OCI-M2 (cell line): ENCODE data around the gene DPP6.

Source experiments
- DNase-seq: peaks from one replicate; lab custom pipeline; 2025; ENCODE audit not compliant: unreplicated experiment; lab: John Stamatoyannopoulos, UW

Gene DPP6

GRCh38 chr7:154332811-154333580, 280.8 kb downstream of the DPP6 start:
- no peak for DNase-seq

- DNase-seq, result no peak
Measured at GRCh38 chr7:154336295-154336694, 284.1 kb downstream of the DPP6 start.

- no peak for DNase-seq
Measured at GRCh38 chr7:154338701-154339506, 286.7 kb downstream of the DPP6 start.

- no peak for DNase-seq
Measured at GRCh38 chr7:154342971-154343633, 290.9 kb downstream of the DPP6 start.

- DNase-seq, result no peak
Measured at GRCh38 chr7:154343778-154344412, 291.7 kb downstream of the DPP6 start.

- no peak for DNase-seq
Measured at GRCh38 chr7:154345093-154345492, 292.9 kb downstream of the DPP6 start.

- DNase-seq, result no peak
Measured at GRCh38 chr7:154347700-154348266, 295.6 kb downstream of the DPP6 start.

GRCh38 chr7:154350892-154351291, 298.7 kb downstream of the DPP6 start:
- no peak for DNase-seq

- DNase-seq, result no peak
Measured at GRCh38 chr7:154353355-154353767, 301.2 kb downstream of the DPP6 start.

- no peak for DNase-seq
Measured at GRCh38 chr7:154364170-154364569, 312.0 kb downstream of the DPP6 start.

- DNase-seq, result no peak
Measured at GRCh38 chr7:154371424-154371823, 319.2 kb downstream of the DPP6 start.

- no peak for DNase-seq
Measured at GRCh38 chr7:154372011-154372601, 319.9 kb downstream of the DPP6 start.

- DNase-seq, result no peak
Measured at GRCh38 chr7:154373956-154374355, 321.8 kb downstream of the DPP6 start.

GRCh38 chr7:154375956-154376355, 323.8 kb downstream of the DPP6 start:
- DNase-seq, result no peak

- DNase-seq, result no peak
Measured at GRCh38 chr7:154380771-154381170, 328.6 kb downstream of the DPP6 start.

- DNase-seq, result no peak
Measured at GRCh38 chr7:154383045-154383444, 330.8 kb downstream of the DPP6 start.

- no peak for DNase-seq
Measured at GRCh38 chr7:154385214-154385613, 333.0 kb downstream of the DPP6 start.

GRCh38 chr7:154387252-154387651, 335.1 kb downstream of the DPP6 start:
- DNase-seq, result no peak

GRCh38 chr7:154388412-154388811, 336.2 kb downstream of the DPP6 start:
- no peak for DNase-seq

- no peak for DNase-seq
Measured at GRCh38 chr7:154388999-154389398, 336.8 kb downstream of the DPP6 start.

GRCh38 chr7:154390961-154391360, 338.8 kb downstream of the DPP6 start:
- DNase-seq, result no peak
